H9 (cell line): ENCODE results near the gene PER2. TPM values are rescaled to one million over a fixed set of nuclear protein-coding genes. Genes with fewer than 3 reads are reported as not detected.
A peak's percentile ranks its signal among the peaks of the same experiment; 100 is the strongest.

Experiments
- DNase-seq: peaks from one replicate; pipeline ENCODE4 v3.0.0-alpha.2; 2017
- H2AFZ ChIP-seq: one replicate; pipeline ENCODE4 v1.6.1; 2013; ENCODE audit warnings: mild to moderate bottlenecking, low read length, control low read depth, moderate library complexity
- H2AK5ac ChIP-seq: 2 replicates; pipeline ENCODE4 v1.6.1; 2013; ENCODE audit warnings: low read length, control low read depth, mixed read lengths; ENCODE audit not compliant: insufficient read length
- H2BK120ac ChIP-seq: one replicate; pipeline ENCODE4 v1.6.1; 2013; ENCODE audit warnings: low read depth, mild to moderate bottlenecking, low read length, control low read depth, inconsistent platforms; ENCODE audit not compliant: poor library complexity, severe bottlenecking
- H2BK12ac ChIP-seq: 2 replicates; pipeline ENCODE4 v1.6.1; 2013; ENCODE audit warnings: low read length, control low read depth, mixed read lengths, low read depth; ENCODE audit not compliant: insufficient read length
- H2BK15ac ChIP-seq: 2 replicates; pipeline ENCODE4 v1.6.1; 2013; ENCODE audit warnings: low read depth, low read length, control low read depth
- H2BK20ac ChIP-seq: one replicate; pipeline ENCODE4 v1.6.1; 2013; ENCODE audit warnings: low read depth, mild to moderate bottlenecking, low read length, control low read depth, inconsistent platforms; ENCODE audit not compliant: poor library complexity, severe bottlenecking
- H2BK5ac ChIP-seq: 2 replicates; pipeline ENCODE4 v1.6.1; 2013; ENCODE audit warnings: low read length, control low read depth, mixed read lengths; ENCODE audit not compliant: insufficient read length
- H3K14ac ChIP-seq: 2 replicates; pipeline ENCODE4 v1.6.1; 2013; ENCODE audit warnings: low read length, control low read depth; ENCODE audit not compliant: insufficient read depth
- H3K18ac ChIP-seq: 2 replicates; pipeline ENCODE4 v1.6.1; 2013; ENCODE audit warnings: low read depth, mild to moderate bottlenecking, mixed read lengths, low read length, control low read depth; ENCODE audit not compliant: insufficient read length
- H3K23ac ChIP-seq: 2 replicates; pipeline ENCODE4 v1.6.1; 2013; ENCODE audit warnings: low read length, control low read depth, mixed read lengths, low read depth; ENCODE audit not compliant: insufficient read length
- H3K23me2 ChIP-seq: 2 replicates; pipeline ENCODE4 v1.6.1; 2013; ENCODE audit warnings: low read depth, mild to moderate bottlenecking, mixed read lengths, low read length, control low read depth; ENCODE audit not compliant: insufficient read length, poor library complexity, severe bottlenecking
- H3K27ac ChIP-seq: 2 replicates; pipeline ENCODE4 v1.5.1; 2013; ENCODE audit warnings: low read length, control low read depth, mixed read lengths, low read depth; ENCODE audit not compliant: insufficient read length
- H3K27me3 ChIP-seq: 2 replicates; pipeline ENCODE4 v1.6.1; 2013; ENCODE audit warnings: low read length, control low read depth, inconsistent platforms; ENCODE audit not compliant: insufficient read depth
- H3K4ac ChIP-seq: 2 replicates; pipeline ENCODE4 v1.6.1; 2013; ENCODE audit warnings: low read depth, mild to moderate bottlenecking, control low read depth, inconsistent platforms, low read length, moderate library complexity
- H3K4me1 ChIP-seq: 2 replicates; pipeline ENCODE4 v1.6.1; 2013; ENCODE audit warnings: low read length, control low read depth, inconsistent platforms; ENCODE audit not compliant: insufficient read depth
- H3K4me2 ChIP-seq: 2 replicates; pipeline ENCODE4 v1.6.1; 2013; ENCODE audit warnings: low read length, control low read depth, mixed read lengths; ENCODE audit not compliant: insufficient read length, insufficient read depth
- H3K56ac ChIP-seq: 2 replicates; pipeline ENCODE4 v1.6.1; 2013; ENCODE audit warnings: low read depth, mild to moderate bottlenecking, mixed read lengths, low read length, control low read depth; ENCODE audit not compliant: insufficient read length
- H3K79me1 ChIP-seq: 2 replicates; pipeline ENCODE4 v1.6.1; 2013; ENCODE audit warnings: low read depth, mild to moderate bottlenecking, moderate library complexity, low read length, control low read depth, inconsistent platforms; ENCODE audit not compliant: insufficient read depth, poor library complexity, severe bottlenecking
- H3K79me2 ChIP-seq: 2 replicates; pipeline ENCODE4 v1.6.1; 2013; ENCODE audit warnings: low read length, control low read depth, inconsistent platforms; ENCODE audit not compliant: insufficient read depth
- H3K9ac ChIP-seq: 2 replicates; pipeline ENCODE4 v1.6.1; 2013; ENCODE audit warnings: low read length, control low read depth, mixed read lengths; ENCODE audit not compliant: insufficient read length; ENCODE audit errors: extremely low read depth
- H3K9me3 ChIP-seq: one replicate; pipeline ENCODE4 v1.6.1; 2013; ENCODE audit warnings: low read depth, low read length, inconsistent platforms; ENCODE audit not compliant: control insufficient read depth
- H3T11ph ChIP-seq: one replicate; pipeline ENCODE4 v1.6.1; 2013; ENCODE audit warnings: mild to moderate bottlenecking, low read length, control low read depth, inconsistent platforms
- H4K20me1 ChIP-seq: one replicate; pipeline ENCODE4 v1.6.1; 2013; ENCODE audit not compliant: control insufficient read depth, insufficient read length, insufficient read depth
- H4K5ac ChIP-seq: 2 replicates; pipeline ENCODE4 v1.6.1; 2013; ENCODE audit warnings: low read depth, mild to moderate bottlenecking, mixed read lengths, low read length, control low read depth; ENCODE audit not compliant: insufficient read length
- H4K8ac ChIP-seq: replicated peaks from 2 replicates; pipeline ENCODE4 v1.6.1; 2013; ENCODE audit warnings: low read length, control low read depth, mixed read lengths, low read depth; ENCODE audit not compliant: insufficient read length
- H4K91ac ChIP-seq: 2 replicates; pipeline ENCODE4 v1.6.1; 2013; ENCODE audit warnings: low read depth, mild to moderate bottlenecking, moderate library complexity, mixed read lengths, low read length, control low read depth; ENCODE audit not compliant: insufficient read length
- H3K27ac Mint-ChIP-seq, 3 experiments: 2 replicates in 2 of 3; 3 replicates in 1 of 3; pipeline ENCODE4 v1.8.0; 2020 to 2021; ENCODE audit warnings: mixed read lengths in 3 of 3, mild to moderate bottlenecking in 1 of 3, moderate library complexity in 1 of 3
- H3K27me3 Mint-ChIP-seq: 2 replicates; pipeline ENCODE4 v1.8.0; 2021; ENCODE audit warnings: low read depth, mild to moderate bottlenecking, moderate library complexity, mixed read lengths
- H3K36me3 Mint-ChIP-seq, 3 experiments: 2 replicates in 2 of 3; 3 replicates in 1 of 3; pipeline ENCODE4 v1.8.0; 2020 to 2021; ENCODE audit warnings: low read depth in 3 of 3, mixed read lengths in 3 of 3; ENCODE audit not compliant: insufficient read depth in 1 of 3
- H3K4me1 Mint-ChIP-seq, 2 experiments: 2 replicates each; pipeline ENCODE4 v1.8.0; 2020; ENCODE audit warnings: mixed read lengths in 2 of 2
- H3K4me3 Mint-ChIP-seq, 2 experiments: 2 replicates in 1 of 2; 3 replicates in 1 of 2; pipeline ENCODE4 v1.8.0; 2020 to 2021; ENCODE audit warnings: mild to moderate bottlenecking in 2 of 2, mixed read lengths in 2 of 2, moderate library complexity in 1 of 2
- H3K9me3 Mint-ChIP-seq, 2 experiments: 2 replicates in 1 of 2; 3 replicates in 1 of 2; pipeline ENCODE4 v1.8.0; 2020; ENCODE audit warnings: mild to moderate bottlenecking in 2 of 2, mixed read lengths in 2 of 2, moderate library complexity in 1 of 2
- CTCF ChIP-seq: fragments of 200-600 bp; sonication (generic); conservative IDR thresholded peaks from 3 replicates; pipeline ENCODE4 v1.8.0; 2021; ENCODE audit warnings: antibody characterized with exemption, mild to moderate bottlenecking
- WGBS: extraction: QIAGEN DNeasy Blood & Tissue Kit; methylation state at CpG from one replicate; pipeline ENCODE4 v1.1.7; 2013; ENCODE audit warnings: missing lambda C conversion rate, low lambda C conversion rate, mixed read lengths; ENCODE audit not compliant: insufficient read length; ENCODE audit errors: extremely low coverage; 5-methylcytosine and 5-hydroxymethylcytosine counted together
- total RNA-seq: library from RNA; stranded (reverse); gene quantifications from 2 replicates; pipeline ENCODE4 v1.2.1, GENCODE V29; 2021

PER2 gene
- total RNA-seq, 1 experiment from 2014 or later, result 12.9 TPM

- peaks cover 18% of the 10 kb centered on the region for H3K27me3 Mint-ChIP-seq
- H3K27me3 ChIP-seq, result no peaks in the 10 kb centered on the region
- peak; percentile 67 for DNase-seq
These were observed 1.7 kb upstream of the PER2 start for GRCh38 chr2:238290091-238290509.

More at GRCh38 chr2:238290091-238290509, 1.7 kb upstream of the PER2 start:
- no peak overlapping the region for H3K9ac ChIP-seq
- peak overlapping the region in 2 of 3 experiments; percentile 20 to 51; a peak in 2 of 7 replicates for H3K27ac Mint-ChIP-seq
- no peaks in the 10 kb centered on the region; the same call in 1 of the 2 replicates for H3K4me1 ChIP-seq
- H3K23me2 ChIP-seq, result peaks cover 11% of the 10 kb centered on the region
- no peaks in the 10 kb centered on the region for H3K79me2 ChIP-seq
- no peak overlapping the region for H2BK12ac ChIP-seq
- H2BK15ac ChIP-seq, result no peak overlapping the region
- no peak for TF ChIP-seq CTCF
- no peak overlapping the region for H3K18ac ChIP-seq
- no peaks in the 10 kb centered on the region for H3K9me3 ChIP-seq
- no CpG with 5 or more reads among the region's 8 CpGs for WGBS
- peaks cover 32 to 45% of the 10 kb centered on the region in 2 experiments for H3K4me1 Mint-ChIP-seq
- H3K23ac ChIP-seq, result no peak overlapping the region
- no peaks in the 10 kb centered on the region for H4K20me1 ChIP-seq
- H4K91ac ChIP-seq, result no peak overlapping the region
- no peak overlapping the region for H3K4ac ChIP-seq
- H4K8ac ChIP-seq, result no peak overlapping the region
- H2BK5ac ChIP-seq, result no peak overlapping the region
- no peak overlapping the region for H2BK20ac ChIP-seq
- no peaks in the 10 kb centered on the region for H3K9me3 Mint-ChIP-seq
- H3K27ac ChIP-seq, result no peak overlapping the region
- peak overlapping the region; percentile 69 to 84 for H3K4me3 Mint-ChIP-seq
- H2BK120ac ChIP-seq, result no peak overlapping the region
- H3K79me1 ChIP-seq, result no peaks in the 10 kb centered on the region
- H3K56ac ChIP-seq, result no peak overlapping the region
- no peak overlapping the region for H4K5ac ChIP-seq
- no peak overlapping the region for H2AK5ac ChIP-seq
- H3K14ac ChIP-seq, result no peak overlapping the region
- H3K4me2 ChIP-seq, result peak overlapping the region; percentile 80
- H2AFZ ChIP-seq, result no peak overlapping the region
- no peak overlapping the region for H3T11ph ChIP-seq
- H3K36me3 Mint-ChIP-seq, result no peaks in the 10 kb centered on the region; a peak in 1 of 7 replicates
